H1 (cell line): ENCODE measurements around the gene ODC1. TPM values are rescaled to one million over a fixed set of nuclear protein-coding genes. Genes with fewer than 3 reads are reported as not detected.

Experiments used
- CTCF ChIA-PET: fragments of 300-600 bp; sonication (Branson Sonifier 250); formaldehyde crosslinking; loops from one replicate; lab custom pipeline; 2021; ENCODE audit not compliant: partially characterized antibody; lab: Charles Lee
- POLR2A ChIA-PET: fragments of 300-600 bp; sonication (Branson Sonifier 250); formaldehyde crosslinking; loops from one replicate; lab custom pipeline; 2021; ENCODE audit warnings: inconsistent platforms; ENCODE audit not compliant: partially characterized antibody; lab: Charles Lee
- DNase-seq, 2 experiments: peaks; one replicate each; pipeline versions ENCODE4 v3.0.0 to v3.0.0-alpha.2; 2010 to 2022; ENCODE audit warnings: low spot score in 2 of 2, low read depth in 1 of 2, mixed read lengths in 1 of 2
- FAIRE-seq: peaks from 2 replicates; lab custom pipeline; 2011; peaks lifted over from hg19 to GRCh38; lab: Jason Lieb, UNC
- H2AFZ ChIP-seq: 2 replicates; pipeline ENCODE4 v1.8.1; 2012; ENCODE audit warnings: low read length, inconsistent platforms
- H2AK5ac ChIP-seq: 2 replicates; pipeline ENCODE4 v1.6.1; 2013; ENCODE audit warnings: low read depth, low read length
- H2BK120ac ChIP-seq: replicated peaks from 2 replicates; pipeline ENCODE3; 2013; ENCODE audit warnings: low read depth, low read length, inconsistent platforms
- H2BK12ac ChIP-seq: 2 replicates; pipeline ENCODE4 v1.6.1; 2013; ENCODE audit warnings: low read depth, low read length
- H2BK15ac ChIP-seq: 2 replicates; pipeline ENCODE4 v1.6.1; 2013; ENCODE audit warnings: low read length
- H2BK20ac ChIP-seq: 2 replicates; pipeline ENCODE4 v1.6.1; 2013; ENCODE audit warnings: low read length
- H2BK5ac ChIP-seq: 2 replicates; pipeline ENCODE4 v1.6.1; 2013; ENCODE audit warnings: low read depth, low read length
- H3K14ac ChIP-seq: 2 replicates; pipeline ENCODE4 v1.6.1; 2013; ENCODE audit warnings: inconsistent platforms; ENCODE audit not compliant: insufficient read length
- H3K18ac ChIP-seq: 2 replicates; pipeline ENCODE4 v1.6.1; 2013; ENCODE audit warnings: low read length; ENCODE audit errors: extremely low read depth
- H3K23ac ChIP-seq: 2 replicates; pipeline ENCODE4 v1.6.1; 2013; ENCODE audit warnings: inconsistent platforms; ENCODE audit not compliant: insufficient read length
- H3K23me2 ChIP-seq: 2 replicates; pipeline ENCODE4 v1.6.1; 2013; ENCODE audit warnings: low read depth, low read length
- H3K27ac ChIP-seq: 2 replicates; pipeline ENCODE4 v1.6.1; 2011; ENCODE audit warnings: low read depth, low read length, inconsistent platforms
- H3K27me3 ChIP-seq, 4 experiments: replicated peaks in 1 of 4; 1 replicate in 1 of 4; 2 replicates in 3 of 4; pipeline versions ENCODE4 v1.6.1 to v1.8.1; 2011 to 2013; ENCODE audit warnings: low read length in 3 of 4, mild to moderate bottlenecking in 3 of 4, inconsistent platforms in 2 of 4, mixed read lengths in 2 of 4, moderate library complexity in 1 of 4; ENCODE audit not compliant: control insufficient read depth in 3 of 4, insufficient read depth in 3 of 4; ENCODE audit errors: extremely low read depth in 1 of 4
- H3K36me3 ChIP-seq, 4 experiments: 2 replicates each; pipeline versions ENCODE4 v1.6.1 to v1.8.1; 2011 to 2013; ENCODE audit warnings: mild to moderate bottlenecking in 4 of 4, low read length in 3 of 4, moderate library complexity in 2 of 4, control low read depth in 1 of 4, inconsistent platforms in 1 of 4; ENCODE audit not compliant: insufficient read depth in 4 of 4, control insufficient read depth in 2 of 4
- H3K4ac ChIP-seq: replicated peaks from 2 replicates; pipeline ENCODE3; 2013; ENCODE audit warnings: low read length, low read depth, mixed read lengths, inconsistent platforms; ENCODE audit not compliant: insufficient read length
- H3K4me1 ChIP-seq, 4 experiments: replicated peaks in 1 of 4; 1 replicate in 1 of 4; 2 replicates in 3 of 4; pipeline versions ENCODE4 v1.6.1 to v1.8.1; 2011 to 2013; ENCODE audit warnings: low read length in 3 of 4, inconsistent platforms in 2 of 4, mixed read lengths in 1 of 4; ENCODE audit not compliant: insufficient read depth in 4 of 4, control insufficient read depth in 3 of 4
- H3K4me2 ChIP-seq, 2 experiments: 2 replicates each; pipeline versions ENCODE4 v1.6.1 to v1.8.1; 2011 to 2013; ENCODE audit warnings: low read depth in 2 of 2, low read length in 2 of 2, control low read depth in 1 of 2, inconsistent platforms in 1 of 2, mild to moderate bottlenecking in 1 of 2; ENCODE audit not compliant: insufficient read depth in 1 of 2
- H3K4me3 ChIP-seq, 4 experiments: fragments of 200-600, 300-600 bp in 1 of 4; sonication (generic), shearing (Covaris generic), sonication (Bioruptor Twin) in 1 of 4; 2 replicates each; pipeline versions ENCODE4 v1.5.1 to v1.8.1; 2011 to 2016; ENCODE audit warnings: low read length in 4 of 4, low read depth in 3 of 4, control low read depth in 2 of 4, inconsistent platforms in 2 of 4, mild to moderate bottlenecking in 2 of 4, mixed read lengths in 1 of 4, moderate library complexity in 1 of 4; ENCODE audit not compliant: insufficient read depth in 2 of 4; ENCODE audit errors: extremely low read depth in 1 of 4
- H3K56ac ChIP-seq: replicated peaks from 2 replicates; pipeline ENCODE3; 2013; ENCODE audit warnings: low read depth, mild to moderate bottlenecking, mixed read lengths, low read length, inconsistent platforms; ENCODE audit not compliant: insufficient read length
- H3K79me1 ChIP-seq: 2 replicates; pipeline ENCODE4 v1.6.1; 2013; ENCODE audit warnings: low read depth, low read length, control low read depth
- H3K79me2 ChIP-seq, 2 experiments: 2 replicates each; pipeline versions ENCODE4 v1.6.1 to v1.8.1; 2012 to 2013; ENCODE audit warnings: low read length in 2 of 2, mild to moderate bottlenecking in 2 of 2, inconsistent platforms in 1 of 2; ENCODE audit not compliant: insufficient read depth in 2 of 2, control insufficient read depth in 1 of 2
- H3K9ac ChIP-seq, 4 experiments: replicated peaks in 1 of 4; 1 replicate in 1 of 4; 2 replicates in 3 of 4; pipeline versions ENCODE4 v1.6.1 to v1.8.1; 2011 to 2013; ENCODE audit warnings: low read depth in 3 of 4, low read length in 3 of 4, control low read depth in 2 of 4, mild to moderate bottlenecking in 2 of 4, moderate library complexity in 2 of 4, inconsistent platforms in 1 of 4; ENCODE audit errors: extremely low read depth in 1 of 4
- H3K9me3 ChIP-seq, 2 experiments: 2 replicates each; pipeline versions ENCODE4 v1.6.1 to v1.8.1; 2012 to 2013; ENCODE audit warnings: mild to moderate bottlenecking in 2 of 2, moderate library complexity in 2 of 2, control low read depth in 1 of 2, inconsistent platforms in 1 of 2, low read depth in 1 of 2, low read length in 1 of 2, mixed read lengths in 1 of 2; ENCODE audit not compliant: insufficient read depth in 2 of 2
- H4K20me1 ChIP-seq, 2 experiments: replicated peaks in 1 of 2; 2 replicates each; pipeline versions ENCODE3 to v1.8.1; 2011 to 2013; ENCODE audit warnings: inconsistent platforms in 2 of 2, low read length in 2 of 2, mild to moderate bottlenecking in 1 of 2; ENCODE audit not compliant: insufficient read depth in 2 of 2, control insufficient read depth in 1 of 2
- H4K5ac ChIP-seq: 2 replicates; pipeline ENCODE4 v1.6.1; 2013; ENCODE audit warnings: low read length, low read depth, mixed read lengths, inconsistent platforms; ENCODE audit not compliant: insufficient read length
- H4K8ac ChIP-seq: 2 replicates; pipeline ENCODE4 v1.8.0; 2013; ENCODE audit warnings: mild to moderate bottlenecking, moderate library complexity, low read length, inconsistent platforms; ENCODE audit not compliant: insufficient read depth; ENCODE audit errors: extremely low read depth
- H4K91ac ChIP-seq: replicated peaks from 2 replicates; pipeline ENCODE3; 2013; ENCODE audit warnings: low read length, mixed read lengths, inconsistent platforms; ENCODE audit not compliant: insufficient read length
- BRCA1 ChIP-seq: IDR thresholded peaks from 2 replicates; pipeline ENCODE4 v1.6.1; 2012; ENCODE audit warnings: low read depth, low read length, improper control_type of control experiment
- EGR1 ChIP-seq: IDR thresholded peaks from 2 replicates; pipeline ENCODE4 v1.6.1; 2011; ENCODE audit warnings: low read depth, low read length, borderline replicate concordance
- KDM4A ChIP-seq: IDR thresholded peaks from one replicate; pipeline ENCODE4 v1.7.1; 2012; ENCODE audit warnings: low read depth, mild to moderate bottlenecking, moderate library complexity, low read length, inconsistent platforms; ENCODE audit not compliant: severe bottlenecking
- RFX5 ChIP-seq: IDR thresholded peaks from 2 replicates; pipeline ENCODE4 v1.6.1; 2011; ENCODE audit warnings: low read depth, low read length, improper control_type of control experiment, borderline replicate concordance
- SIN3A ChIP-seq, 2 experiments: IDR thresholded peaks in 1 of 2; conservative IDR thresholded peaks in 1 of 2; 2 replicates each; pipeline ENCODE4 v1.6.1; 2011 to 2012; ENCODE audit warnings: low read length in 2 of 2, improper control_type of control experiment in 1 of 2, low read depth in 1 of 2, mild to moderate bottlenecking in 1 of 2
- TEAD4 ChIP-seq: IDR thresholded peaks from 2 replicates; pipeline ENCODE4 v1.6.1; 2012; ENCODE audit warnings: low read depth, low read length, inconsistent platforms, mixed read lengths
- YY1 ChIP-seq: IDR thresholded peaks from 2 replicates; pipeline ENCODE4 v1.6.1; 2011; ENCODE audit warnings: low read depth, mild to moderate bottlenecking, low read length
- WGBS, 2 experiments: shearing (Covaris generic) in 1 of 2; methylation state at CpG; one replicate each; pipeline versions ENCODE4 v1.1.6 to v1.1.7; 2013 to 2015; ENCODE audit warnings: low lambda C conversion rate in 2 of 2, mixed read lengths in 2 of 2, inconsistent platforms in 1 of 2, low coverage in 1 of 2, missing lambda C conversion rate in 1 of 2; ENCODE audit not compliant: insufficient replicate concordance in 2 of 2, insufficient coverage in 1 of 2, insufficient read length in 1 of 2; ENCODE audit errors: extremely low coverage in 1 of 2, missing lambda C conversion rate in 1 of 2; 5-methylcytosine and 5-hydroxymethylcytosine counted together
- polyA plus RNA-seq, 7 experiments: library from polyadenylated mRNA; depleted of rRNA in 3 of 7; stranded (reverse) in 5 of 7; unstranded in 2 of 7; fragments of >200 nt in 5 of 7; fragments of 200-250 nt in 2 of 7; gene quantifications; 1 replicate in 5 of 7; 2 replicates in 1 of 7; 4 replicates in 1 of 7; pipeline versions ENCODE4 v1.2.1 to v1.2.3, GENCODE V29; 2011 to 2013; ENCODE audit warnings: missing spikeins in 2 of 7, mixed read lengths in 2 of 7
- total RNA-seq: library from RNA; stranded (reverse); fragmentation: NEBNext Ultra II Directional; extraction: Animal tissue kit (Norgen Biotek cat#: 25700); gene quantifications from 2 replicates; pipeline ENCODE4 v1.2.1, GENCODE V29; 2021

ODC1 gene
- total and polyA plus RNA-seq, 2 of the 8 experiments (the other 6 are each of a cell fraction or from before 2014, with no cell fraction given): 57.2 to 76.7 TPM

GRCh38 chr2:10439185-10439879 is 8.8 kb downstream of the ODC1 start:
- Histone ChIP-seq H3K4me2 (no peak overlapping the region), H2BK20ac (no peak overlapping the region), H2BK5ac (no peak overlapping the region), H4K5ac (no peak overlapping the region), H3K14ac (no peak overlapping the region), H3K27me3 (no peaks in the 10 kb centered on the region), H3K9ac (no peak overlapping the region), H3K4ac (no peak overlapping the region), H4K91ac (no peak overlapping the region), H2AK5ac (no peak overlapping the region), H2AFZ (no peak overlapping the region), H3K36me3 (peaks cover 4 to 34% (median 22%) of the 10 kb centered on the region in 4 experiments; a peak in 7 of 8 replicates), H3K4me3 (no peak overlapping the region), H3K9me3 (no peaks in the 10 kb centered on the region), H2BK120ac (no peak overlapping the region), H3K23ac (no peak overlapping the region), H2BK15ac (no peak overlapping the region), H3K56ac (no peak overlapping the region), H3K4me1 (no peaks in the 10 kb centered on the region), H3K79me1 (no peaks in the 10 kb centered on the region), H3K23me2 (no peaks in the 10 kb centered on the region), H3K18ac (no peak overlapping the region), H3K79me2 (no peaks in the 10 kb centered on the region), H4K8ac (no peak overlapping the region), H3K27ac (no peak overlapping the region), H2BK12ac (no peak overlapping the region), H4K20me1 (peaks cover 2 to 3% of the 10 kb centered on the region in 2 experiments)
- FAIRE-seq (no peak), DNase-seq (no peak)
- TF ChIP-seq RFX5 (no peak), EGR1 (no peak), SIN3A (conservative IDR thresholded peaks at IDR 0.05 in 1 of 2, IDR thresholded peaks at IDR 0.05 in 1 of 2; ENCODE audit: low read depth in 1 of 2, low read length in 2 of 2) (no peak), TEAD4 (no peak), BRCA1 (no peak), YY1 (no peak), KDM4A (no peak)
- ChIA-PET POLR2A (interaction anchor here (0.6 to 6.0 kb wide), 5 partner anchors 7 to 392 kb away, joined by 3 to 44 read pairs (median 4); partner anchors contain the start of gene ODC1), CTCF (interaction anchor here (0.7 to 1.7 kb wide), 7 partner anchors 10 to 367 kb away, joined by 3 to 7 read pairs (median 3); partner anchors contain the start of gene HPCAL1)
- 85% methylated on average over 11 of the region's 11 CpGs; no CpG with 5 or more reads in 1 of the 2 experiments for WGBS, 2 experiments
